Activated CD8-positive, alpha-beta memory T cell treated with anti-CD3 and anti-CD28 coated beads, Interleukin-2, amount 50 U/mL, for 4 hours (primary cell): Measurements from ENCODE around the gene TTC36.
"Not testable (repeated sequence)": the region's sequence is repeated elsewhere in the genome, so short reads cannot be mapped to it uniquely, and the experiment has no call there.

Experiments
- DNase-seq: peaks from one replicate; pipeline ENCODE4 v3.0.0-alpha.2; 2020

The TTC36 gene

GRCh38 chr11:118532852-118533768 is 5.8 kb downstream of the TTC36 start:
- DNase-seq, result no peak

- DNase-seq, result no peak
Observed at GRCh38 chr11:118533769-118534729, 6.8 kb downstream of the TTC36 start.

- no peak for DNase-seq
Observed at GRCh38 chr11:118535261-118535660, 8.0 kb downstream of the TTC36 start.

GRCh38 chr11:118536726-118537125 is 9.5 kb downstream of the TTC36 start:
- DNase-seq, result no peak

- DNase-seq, result no peak
Observed at GRCh38 chr11:118537409-118537980, 10.2 kb downstream of the TTC36 start.

- DNase-seq, result no peak
Observed at GRCh38 chr11:118544010-118544646, 16.9 kb downstream of the TTC36 start.

GRCh38 chr11:118544647-118545010 is 17.4 kb downstream of the TTC36 start:
- no peak for DNase-seq

GRCh38 chr11:118545533-118545932 is 18.3 kb downstream of the TTC36 start:
- DNase-seq, result no peak

GRCh38 chr11:118547132-118547531 is 19.9 kb downstream of the TTC36 start:
- DNase-seq, result no peak

GRCh38 chr11:118552341-118552740 is 25.1 kb downstream of the TTC36 start:
- DNase-seq, result no peak

GRCh38 chr11:118560806-118561205 is 33.5 kb downstream of the TTC36 start:
- DNase-seq, result no peak

- DNase-seq, result no peak
Observed at GRCh38 chr11:118565051-118565450, 37.8 kb downstream of the TTC36 start.

- no peak for DNase-seq
Observed at GRCh38 chr11:118569670-118570069, 42.4 kb downstream of the TTC36 start.

GRCh38 chr11:118570787-118571186 is 43.5 kb downstream of the TTC36 start:
- DNase-seq, result no peak

- not testable (repeated sequence) for DNase-seq
Observed at GRCh38 chr11:118571701-118572060, 44.4 kb downstream of the TTC36 start.

GRCh38 chr11:118572061-118572980 is 45.0 kb downstream of the TTC36 start, which contains the start of gene ARCN1:
Gene ARCN1 (plus strand): TSS chr11:118572409. CDS start chr11:118572548, 139 bp downstream.
- peak; percentile 72 for DNase-seq

- peak; percentile 17 for DNase-seq
Observed at GRCh38 chr11:118572981-118573550, 45.8 kb downstream of the TTC36 start.

- no peak for DNase-seq
Observed at GRCh38 chr11:118574636-118575035, 47.4 kb downstream of the TTC36 start.

- DNase-seq, result not testable (repeated sequence)
Observed at GRCh38 chr11:118577995-118578394, 50.7 kb downstream of the TTC36 start.
